Motor neuron (in vitro differentiated cells): Measurements from ENCODE around the gene IYD. TPM values are rescaled to one million over a fixed set of nuclear protein-coding genes. Genes with fewer than 3 reads are reported as not detected.

Experiments used
- ATAC-seq, 8 experiments: fragments of 200-7000 bp; cut with Tn5 transposase; replicated peaks in 6 of 8; 2 replicates each; pipeline ENCODE4 v1.8.0; 2021; ENCODE audit warnings: mild to moderate bottlenecking in 8 of 8, moderate library complexity in 8 of 8
- H3K27ac ChIP-seq, 2 donors: fragments of 250-450 bp; sonication (Bioruptor Pico); 2 replicates each; pipeline ENCODE4 v1.9.0; 2021; ENCODE audit warnings: antibody characterized with exemption in 2 of 2, mild to moderate bottlenecking in 2 of 2, moderate library complexity in 1 of 2
- H3K4me1 ChIP-seq, 2 donors: fragments of 250-450 bp; sonication (Bioruptor Pico); replicated peaks in 1 of 2; 2 replicates each; pipeline ENCODE4 v1.6.1; 2021; ENCODE audit warnings: antibody characterized with exemption in 2 of 2, mild to moderate bottlenecking in 2 of 2, moderate library complexity in 1 of 2
- H3K4me3 ChIP-seq, 5 donors: fragments of 250-450 bp; sonication (Bioruptor Pico); 2 replicates each; pipeline ENCODE4 v1.9.0; 2021; ENCODE audit warnings: antibody characterized with exemption in 5 of 5, mild to moderate bottlenecking in 5 of 5, moderate library complexity in 4 of 5
- WGBS, 10 experiments: fragments of 450-650 bp; shearing (Covaris generic); methylation state at CpG; one replicate each; pipeline ENCODE4 v1.0.0; 2022; 5-methylcytosine and 5-hydroxymethylcytosine counted together
- in situ Hi-C, 9 experiments: fragments of 400-800 bp; cut with MboI; loops; one replicate each; pipeline ENCODE4 v1.15.0; 2021; ENCODE audit warnings: low sequenced_read_pairs in 9 of 9, low pct_unique_long_range_greater_than_20kb in 2 of 9; ENCODE audit not compliant: unreplicated experiment in 9 of 9
- total RNA-seq, 8 experiments: library from RNA; unstranded; fragments of 300-600 nt; gene quantifications; 2 replicates each; pipeline versions ENCODE4 v1.2.3 to v1.2.4, GENCODE V29; 2022

Gene IYD
- total RNA-seq, 8 experiments from 2014 or later = under 0.01 to 0.38 (median 0.14) TPM

DNA sequence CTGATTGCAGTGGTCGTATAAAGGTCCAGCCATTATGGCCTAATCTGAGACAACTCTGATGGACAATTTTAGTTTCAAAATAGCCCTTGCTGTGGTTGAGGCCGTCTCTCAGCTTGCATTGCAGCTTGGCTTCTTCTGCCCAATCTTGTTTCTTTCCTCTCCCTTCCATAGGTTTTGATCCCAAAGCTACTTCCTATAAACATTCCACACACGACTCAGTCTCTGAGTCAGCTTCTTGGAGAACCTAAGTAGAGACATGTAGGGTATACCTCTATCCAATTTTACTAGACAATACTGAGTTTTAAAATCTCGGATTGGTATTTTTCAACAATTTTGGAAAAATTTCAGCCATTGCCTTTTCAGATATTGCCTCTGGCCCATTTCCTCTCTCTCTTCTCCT lies 13.4 kb downstream of the IYD start:
- in situ Hi-C loops = no loop called here
- no peak for ATAC-seq
- Histone ChIP-seq H3K27ac (no peak overlapping the region), H3K4me1 (no peaks in the 10 kb centered on the region), H3K4me3 (no peak overlapping the region)
- 40 to 89% (median 70%) methylated on average over 1 to 3 of the region's 4 CpGs for WGBS, 10 experiments

DNA sequence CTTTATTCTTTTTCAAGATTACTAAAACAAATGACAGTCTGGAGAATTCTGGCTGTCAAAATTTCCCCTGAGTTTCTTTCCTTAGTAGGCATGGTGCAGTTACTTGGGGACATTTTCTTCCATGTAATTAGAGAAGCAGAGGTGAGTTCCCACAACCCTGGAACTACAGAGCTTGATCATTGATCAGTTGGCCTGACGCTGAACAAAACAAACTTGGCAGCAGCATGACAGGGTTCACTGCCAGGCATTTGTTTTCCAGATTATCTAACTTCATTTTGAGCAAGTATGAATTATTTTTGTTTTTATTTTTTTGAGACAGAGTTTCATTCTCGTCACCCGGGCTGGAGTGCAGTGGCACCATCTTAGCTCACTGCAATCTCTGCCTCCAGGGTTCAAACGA lies 22.6 kb downstream of the IYD start:
- 60 to 93% (median 87%) methylated on average over 1 to 4 of the region's 4 CpGs; no CpG with 5 or more reads in 3 of the 10 experiments for WGBS, 10 experiments
- in situ Hi-C loops = no loop called here

DNA sequence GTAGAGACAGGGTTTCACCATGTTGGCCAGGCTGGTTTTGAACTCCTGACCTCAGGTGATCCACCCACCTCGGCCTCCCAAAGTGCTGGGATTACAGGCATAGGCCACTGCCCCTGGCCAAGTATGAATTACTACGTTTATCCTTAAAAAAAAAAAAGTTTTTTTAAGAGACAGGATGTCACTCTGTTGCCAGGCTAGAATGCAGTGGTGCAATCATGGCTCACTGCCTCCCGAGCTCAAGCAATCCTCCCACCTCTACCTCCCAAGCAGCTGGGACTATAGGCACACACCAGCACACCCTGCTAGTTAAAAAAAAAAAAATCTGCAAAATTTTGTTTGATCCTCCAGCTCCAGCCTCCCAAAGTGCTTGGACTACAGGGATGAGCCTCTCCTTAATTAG lies 23.1 kb downstream of the IYD start:
- ATAC-seq = no peak
- Histone ChIP-seq H3K4me1 (no peaks in the 10 kb centered on the region), H3K4me3 (no peak overlapping the region), H3K27ac (no peak overlapping the region)
- 13 to 80% (median 65%) methylated on average over 1 to 3 of the region's 3 CpGs; no CpG with 5 or more reads in 4 of the 10 experiments for WGBS, 10 experiments
- in situ Hi-C loops = no loop called here

More for the DNA sequence above, 22.6 kb downstream of the IYD start:
- no peak overlapping the region for H3K4me3 ChIP-seq
- no peak for ATAC-seq
- no peak overlapping the region for H3K27ac ChIP-seq
- no peaks in the 10 kb centered on the region for H3K4me1 ChIP-seq

DNA sequence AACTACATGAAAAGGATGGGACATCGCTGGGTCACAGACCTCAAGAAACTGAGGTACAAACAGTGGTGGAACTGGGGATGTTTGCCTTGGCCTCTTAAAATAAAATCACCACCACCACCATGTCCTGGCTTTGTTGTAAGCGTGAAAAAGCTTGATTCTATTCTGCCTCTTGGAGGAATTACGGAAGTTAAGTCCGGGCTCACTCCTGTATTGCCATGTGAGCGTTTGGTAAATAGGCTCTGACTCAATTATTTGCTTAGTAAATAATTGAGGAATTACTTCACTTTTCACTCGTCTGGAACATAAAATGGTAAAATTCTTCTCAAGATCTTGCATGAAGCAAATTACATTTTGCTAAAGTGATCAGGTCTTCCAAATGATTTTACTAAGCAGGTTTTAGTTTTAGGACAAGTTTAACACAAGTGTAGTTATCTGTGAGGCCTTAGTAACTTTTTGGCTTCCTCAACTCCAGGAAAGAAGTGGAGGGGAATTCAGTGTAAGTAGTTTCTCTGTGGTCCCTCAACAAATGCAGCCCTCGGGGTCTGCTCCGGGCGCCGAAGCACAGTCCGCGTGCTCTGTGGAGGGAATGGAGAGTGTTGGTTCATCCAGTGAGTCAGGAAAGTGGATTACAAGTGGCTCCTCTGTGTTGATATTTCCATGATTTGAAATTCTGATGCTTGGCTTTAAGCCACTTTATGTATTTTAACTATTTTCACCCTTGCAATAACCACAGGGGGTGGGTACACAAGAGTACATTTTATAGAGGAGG lies 23.8 kb downstream of the IYD start:
- WGBS, 10 experiments = 70 to 100% (median 81%) methylated on average over 2 to 12 of the region's 12 CpGs; no CpG with 5 or more reads in 2 of the 10 experiments
- H3K4me3 ChIP-seq = no peak overlapping the region
- ATAC-seq = peak in 1 of 8 experiments; percentile 9
- no peak overlapping the region for H3K27ac ChIP-seq
- in situ Hi-C loops = no loop called here
- no peaks in the 10 kb centered on the region for H3K4me1 ChIP-seq

DNA sequence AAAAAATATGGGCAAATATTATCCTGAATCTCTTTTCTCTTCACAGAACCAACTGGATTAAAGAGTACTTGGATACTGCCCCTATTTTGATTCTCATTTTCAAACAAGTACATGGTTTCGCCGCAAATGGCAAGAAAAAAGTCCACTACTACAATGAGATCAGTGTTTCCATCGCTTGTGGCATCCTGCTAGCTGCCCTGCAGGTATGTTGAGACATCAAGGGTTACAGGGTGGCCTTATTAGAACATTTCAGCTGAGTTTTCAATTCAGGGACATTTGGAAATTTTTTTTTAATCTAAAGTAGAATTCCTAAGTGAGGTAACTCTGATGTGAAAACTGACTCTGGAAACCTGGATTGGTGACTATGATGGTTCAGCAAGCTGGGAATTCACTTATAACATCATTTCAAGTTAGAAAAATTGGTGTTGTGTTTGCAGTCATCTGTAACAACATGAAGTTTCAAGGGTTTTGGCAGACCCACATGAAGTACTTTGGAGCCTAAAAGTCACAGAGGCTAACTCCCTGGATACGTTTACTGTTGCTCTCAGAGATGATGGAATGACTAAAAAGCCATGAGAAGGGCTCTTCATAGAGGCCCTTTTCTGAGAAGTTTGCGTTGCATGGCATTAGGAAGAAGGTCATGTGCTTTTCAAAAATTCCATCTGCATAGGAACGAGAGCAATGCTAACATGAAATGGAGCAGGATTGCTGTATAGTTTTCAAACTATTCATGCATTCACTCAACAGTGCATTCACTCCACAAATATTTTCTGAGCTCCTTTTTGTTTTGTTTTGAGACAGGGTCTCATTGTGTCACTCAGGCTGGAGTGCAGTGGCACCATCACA lies 25.5 kb downstream of the IYD start:
- in situ Hi-C loops = no loop called here
- no peak overlapping the region for H3K4me3 ChIP-seq
- H3K27ac ChIP-seq = no peak overlapping the region
- whole genome bisulfite sequencing, 10 experiments = 48 to 100% (median 90%) methylated on average over 2 to 6 of the region's 6 CpGs; no CpG with 5 or more reads in 1 of the 10 experiments
- no peaks in the 10 kb centered on the region for H3K4me1 ChIP-seq
- peak in 1 of 8 experiments; percentile 62 for ATAC-seq

DNA sequence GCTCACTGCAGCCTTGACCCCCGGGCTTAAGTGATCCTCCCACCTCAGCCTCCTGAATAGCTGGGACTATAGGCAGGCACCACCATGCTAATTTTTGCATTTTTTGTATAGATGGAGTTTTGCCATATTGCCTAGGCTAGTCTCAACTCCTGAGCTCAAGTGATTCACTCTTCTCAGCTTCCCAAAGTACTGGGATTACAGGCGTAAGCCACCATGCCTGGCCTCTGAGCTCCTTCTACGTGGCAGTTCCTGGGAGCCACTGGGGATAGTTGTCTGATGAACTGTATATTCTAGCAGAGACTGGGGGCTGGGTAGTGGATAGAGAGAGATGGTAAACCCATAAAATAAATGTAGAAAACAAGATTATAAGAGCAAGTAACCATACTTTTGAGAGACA lies 26.1 kb downstream of the IYD start:
- H3K4me1 ChIP-seq = no peaks in the 10 kb centered on the region
- in situ Hi-C loops = no loop called here
- no peak overlapping the region for H3K27ac ChIP-seq
- H3K4me3 ChIP-seq = no peak overlapping the region
- ATAC-seq = peak in 1 of 8 experiments; percentile 19
- WGBS, 10 experiments = 40 to 100% (median 80%) methylated on average over 1 to 2 of the region's 3 CpGs; no CpG with 5 or more reads in 3 of the 10 experiments

DNA sequence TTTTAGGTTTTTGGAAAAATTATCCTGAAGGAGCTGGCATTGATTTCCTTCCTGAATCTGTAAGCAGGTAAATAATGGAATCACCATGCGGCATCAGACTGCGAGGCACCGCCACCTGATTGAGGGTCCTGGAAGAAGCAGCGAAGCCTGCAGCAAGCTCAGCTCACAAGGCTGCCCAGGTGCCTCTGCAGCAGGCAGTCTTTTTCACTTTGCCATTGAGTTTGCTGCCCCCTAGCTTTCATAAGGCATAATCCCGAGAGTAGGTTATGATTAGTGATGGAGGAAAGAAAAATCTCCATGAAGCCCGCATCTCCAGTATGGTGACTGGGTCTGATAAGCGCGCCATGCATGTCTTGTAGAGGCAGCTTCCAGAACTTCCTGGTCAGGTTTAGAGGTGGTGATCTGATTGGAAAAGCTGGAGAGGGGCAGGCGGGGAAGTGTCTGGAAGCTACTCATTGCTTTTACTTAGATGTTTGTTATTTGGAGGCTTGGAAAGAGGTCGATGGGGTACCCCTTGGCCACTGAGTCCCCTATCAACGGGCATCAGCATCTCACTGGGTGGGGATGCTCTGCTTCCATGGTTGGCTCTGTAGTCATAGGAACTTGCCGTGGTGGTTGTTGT lies 26.7 kb downstream of the IYD start:
- H3K4me1 ChIP-seq = no peaks in the 10 kb centered on the region
- in situ Hi-C loops = no loop called here
- no peak overlapping the region for H3K27ac ChIP-seq
- 0 to 69% (median 53%) methylated on average over 1 to 7 of the region's 12 CpGs; no CpG with 5 or more reads in 1 of the 10 experiments for WGBS, 10 experiments
- H3K4me3 ChIP-seq = no peak overlapping the region
- ATAC-seq = peak; percentile 53 to 97 (median 92)

DNA sequence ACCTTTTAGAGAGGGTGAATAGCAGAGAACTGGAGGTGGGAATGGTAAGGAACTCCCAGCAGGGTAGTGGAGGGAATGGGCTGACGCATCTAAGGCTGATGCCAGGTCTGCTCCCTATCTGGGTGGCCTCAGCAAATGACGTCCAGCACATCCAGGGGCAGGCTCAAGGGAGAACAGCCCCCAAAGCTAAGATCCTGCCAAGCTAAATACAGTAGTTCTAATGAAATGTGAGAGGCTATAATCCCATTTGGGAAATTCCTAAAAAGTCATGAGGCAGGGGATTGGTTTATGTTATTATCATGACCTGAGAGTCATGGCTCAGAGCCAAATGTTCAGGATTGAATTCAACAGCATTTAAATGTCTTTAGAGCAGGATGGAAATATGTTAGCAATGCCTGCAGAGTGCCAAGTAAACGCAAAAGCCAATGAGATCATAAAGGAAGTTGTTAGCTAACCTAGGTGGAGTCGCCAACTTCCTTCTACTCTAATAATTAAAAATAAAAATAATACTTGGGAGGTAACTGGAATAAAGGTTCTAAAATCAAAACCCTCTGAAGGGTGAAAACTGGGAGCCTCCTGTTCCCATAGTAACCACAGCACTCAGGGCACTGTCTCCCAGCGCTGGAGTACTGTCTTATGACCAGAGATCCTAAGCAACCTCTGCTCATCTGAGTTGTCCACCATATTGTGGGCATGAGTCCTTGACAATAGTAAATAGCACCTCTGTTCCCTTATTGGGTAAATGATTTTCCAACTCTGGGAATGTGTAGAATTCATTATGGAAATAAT lies 34.8 kb downstream of the IYD start:
- peak in 6 of 8 experiments; percentile 57 to 94 (median 77) for ATAC-seq

DNA sequence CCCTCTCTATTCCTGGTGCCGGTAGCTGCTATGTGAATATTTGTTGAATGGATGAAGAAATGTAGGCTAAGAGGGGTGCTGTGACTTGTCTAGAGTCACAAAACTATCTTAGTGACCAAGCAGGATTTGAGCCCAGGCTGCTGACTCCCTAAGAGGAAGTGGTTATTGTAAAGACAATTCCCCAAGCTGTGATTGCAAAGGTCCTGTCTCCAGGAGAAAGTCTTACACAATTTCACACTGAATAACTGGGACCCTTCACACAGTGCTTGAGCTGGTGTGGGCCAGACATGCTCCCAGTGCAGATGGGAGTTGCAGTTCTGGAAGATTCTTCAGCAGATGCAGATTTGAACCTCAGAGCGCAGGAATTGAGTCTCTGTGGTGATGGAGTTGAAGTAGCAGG lies 38.1 kb downstream of the IYD start:
- H3K4me3 ChIP-seq = no peak overlapping the region
- in situ Hi-C loops = loop anchor here in 5 of 9 experiments (25.0 kb wide), 2 partner anchors 180 to 405 kb away; partner anchors contain the start of gene PLEKHG1 (in 1 of the 5)
- WGBS, 10 experiments = 0 to 100% (median 50%) methylated on average over 1 to 2 of the region's 2 CpGs; no CpG with 5 or more reads in 3 of the 10 experiments
- peaks cover 0 to 11% of the 10 kb centered on the region in 2 donors for H3K4me1 ChIP-seq
- H3K27ac ChIP-seq = no peak overlapping the region
- ATAC-seq = no peak

More for the DNA sequence above, 34.8 kb downstream of the IYD start:
- Histone ChIP-seq H3K27ac (no peak overlapping the region), H3K4me1 (peaks cover 0 to 4% of the 10 kb centered on the region in 2 donors), H3K4me3 (no peak overlapping the region)
- 0 to 90% (median 52%) methylated on average over 2 to 5 of the region's 5 CpGs; no CpG with 5 or more reads in 2 of the 10 experiments for WGBS, 10 experiments
- in situ Hi-C loops = loop anchor here in 5 of 9 experiments (25.0 kb wide), 2 partner anchors 184 to 409 kb away; partner anchors contain the start of gene PLEKHG1 (in 1 of the 5)

DNA sequence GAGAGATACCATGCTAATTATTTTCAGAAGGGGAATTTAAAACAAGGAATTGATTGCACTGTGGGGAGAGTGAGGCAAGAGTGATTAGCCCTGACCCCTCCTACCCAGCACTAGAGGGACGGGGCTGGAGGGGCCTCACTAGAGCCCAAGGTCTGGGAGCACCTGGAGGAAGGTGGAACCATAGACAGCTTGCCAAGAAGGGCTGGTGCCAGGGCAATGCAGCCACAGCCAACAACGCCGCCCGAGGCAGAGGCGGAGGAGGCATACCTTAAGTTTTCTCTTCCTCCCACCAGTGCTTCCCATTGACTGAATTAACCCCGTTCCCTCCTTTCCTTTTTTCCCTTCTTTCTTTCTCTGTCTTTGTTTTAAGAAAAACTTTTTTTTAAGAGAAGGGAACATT lies 40.0 kb downstream of the IYD start:
- in situ Hi-C loops = loop anchor here in 5 of 9 experiments (25.0 kb wide), 2 partner anchors 178 to 403 kb away; partner anchors contain the start of gene PLEKHG1 (in 1 of the 5)
- WGBS, 10 experiments = 87 to 100% (median 97%) methylated on average over 1 to 6 of the region's 6 CpGs; no CpG with 5 or more reads in 2 of the 10 experiments
- no peak overlapping the region for H3K27ac ChIP-seq
- peaks cover 0 to 10% of the 10 kb centered on the region in 2 donors for H3K4me1 ChIP-seq
- H3K4me3 ChIP-seq = no peak overlapping the region
- ATAC-seq = no peak

DNA sequence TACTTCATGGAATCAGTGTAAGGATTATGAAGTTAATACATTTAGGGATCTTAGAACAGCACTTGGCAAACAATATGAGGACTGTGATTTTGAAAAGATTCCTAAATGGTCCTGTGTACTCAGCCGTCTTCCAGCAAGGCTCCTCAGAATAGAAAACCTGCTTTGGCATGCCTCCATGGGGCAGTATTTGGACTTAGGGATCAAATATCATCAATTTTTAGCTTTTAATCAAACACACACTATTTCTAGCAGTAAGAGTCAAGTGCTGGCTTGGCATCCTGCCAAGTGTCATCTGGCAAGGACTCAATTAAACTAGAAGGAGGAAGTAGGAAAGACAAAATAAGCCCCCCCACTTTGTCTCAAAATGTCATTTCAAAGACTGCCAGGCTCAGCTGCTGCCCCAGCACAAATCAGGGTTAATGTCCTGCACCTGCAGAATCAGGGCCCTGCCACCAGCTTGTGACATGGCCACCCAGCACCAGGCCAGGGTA lies 40.8 kb downstream of the IYD start:
- in situ Hi-C loops = loop anchor here in 8 of 9 experiments (10.0 to 25.0 kb wide), 3 partner anchors 178 to 405 kb away; partner anchors contain the start of gene PLEKHG1 (in 1 of the 8)
- 0 to 100% (median 100%) methylated on average over 1 of the region's 1 CpG; no CpG with 5 or more reads in 5 of the 10 experiments for WGBS, 10 experiments

More for the DNA sequence above, 40.8 kb downstream of the IYD start:
- peak in 1 of 8 experiments; percentile 43 for ATAC-seq
- no peak overlapping the region for H3K4me3 ChIP-seq
- H3K27ac ChIP-seq = no peak overlapping the region
- peaks cover 0 to 7% of the 10 kb centered on the region in 2 donors for H3K4me1 ChIP-seq
